Activated CD8-positive, alpha-beta memory T cell treated with anti-CD3 and anti-CD28 coated beads, Interleukin-2, amount 50 U/mL, for 1 hour (primary cell): Measurements from ENCODE around the gene GBX1.

Experiments used
- DNase-seq: peaks from one replicate; pipeline ENCODE4 v3.0.0-alpha.2; 2020; ENCODE audit errors: extremely low read depth

GBX1 gene

GRCh38 chr7:151128144-151128543, 39.4 kb downstream of the GBX1 start:
- DNase-seq, result no peak

- no peak for DNase-seq
Observed at GRCh38 chr7:151126491-151127137, 40.9 kb downstream of the GBX1 start.

GRCh38 chr7:151125846-151126481, 41.5 kb downstream of the GBX1 start:
- no peak for DNase-seq

GRCh38 chr7:151125470-151125845, 42.0 kb downstream of the GBX1 start:
- DNase-seq, result no peak

GRCh38 chr7:151124899-151125399, 42.5 kb downstream of the GBX1 start:
- DNase-seq, result no peak

GRCh38 chr7:151124481-151124880, 43.0 kb downstream of the GBX1 start:
- DNase-seq, result no peak

GRCh38 chr7:151123822-151124464, 43.6 kb downstream of the GBX1 start:
- DNase-seq, result peak; percentile 56

GRCh38 chr7:151123158-151123821, 44.2 kb downstream of the GBX1 start:
- no peak for DNase-seq

GRCh38 chr7:151122796-151123157, 44.7 kb downstream of the GBX1 start:
- DNase-seq, result no peak

- DNase-seq, result no peak
Observed at GRCh38 chr7:151122276-151122675, 45.2 kb downstream of the GBX1 start.

- DNase-seq, result no peak
Observed at GRCh38 chr7:151121380-151122170, 45.9 kb downstream of the GBX1 start.

GRCh38 chr7:151120896-151121295, 46.6 kb downstream of the GBX1 start:
- no peak for DNase-seq

- no peak for DNase-seq
Observed at GRCh38 chr7:151119902-151120301, 47.6 kb downstream of the GBX1 start.

- no peak for DNase-seq
Observed at GRCh38 chr7:151119055-151119415, 48.5 kb downstream of the GBX1 start.

- no peak for DNase-seq
Observed at GRCh38 chr7:151118108-151119054, 49.1 kb downstream of the GBX1 start.

- DNase-seq, result no peak
Observed at GRCh38 chr7:151117565-151117964, 49.9 kb downstream of the GBX1 start.

- DNase-seq, result no peak
Observed at GRCh38 chr7:151116603-151117440, 50.7 kb downstream of the GBX1 start.

- DNase-seq, result no peak
Observed at GRCh38 chr7:151115836-151116418, 51.6 kb downstream of the GBX1 start.

GRCh38 chr7:151115121-151115835, 52.2 kb downstream of the GBX1 start:
- no peak for DNase-seq
